GM23248 (cell line): ENCODE results near the gene PPFIBP1.

Source experiments
- EZH2 ChIP-seq: fragments of 200-600 bp; sonication (generic); IDR thresholded peaks from 2 replicates; pipeline ENCODE4 v1.6.1; 2018; ENCODE audit warnings: antibody characterized with exemption, mild to moderate bottlenecking; ENCODE audit not compliant: insufficient read depth, poor library complexity, severe bottlenecking
- EZH2phosphoT487 ChIP-seq: fragments of 200-600 bp; sonication (generic); IDR thresholded peaks from 2 replicates; pipeline ENCODE4 v1.6.1; 2018; ENCODE audit warnings: antibody characterized with exemption, moderate library complexity, mild to moderate bottlenecking, low read depth; ENCODE audit not compliant: insufficient read depth

DNA sequence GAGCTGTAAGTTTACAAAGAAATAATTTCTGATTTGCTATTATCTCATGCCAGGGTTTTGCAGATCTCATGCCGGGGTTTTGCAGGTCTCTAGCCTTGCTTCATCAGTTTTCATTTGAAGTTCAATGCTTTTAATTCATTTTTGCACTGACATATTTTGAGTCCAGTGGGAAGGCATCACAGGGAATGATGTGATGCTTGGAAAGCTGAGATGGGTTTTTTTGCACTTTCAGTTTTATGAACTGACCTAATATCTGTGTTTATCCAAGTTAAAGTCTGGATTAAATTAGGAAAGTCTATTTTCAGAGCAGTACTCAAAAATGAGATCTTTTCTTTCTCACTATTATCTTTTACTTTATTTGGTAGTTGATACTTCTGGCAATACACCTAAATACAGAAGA is 148.6 kb downstream of the PPFIBP1 start:
- no peak for TF ChIP-seq EZH2
- no peak for TF ChIP-seq EZH2phosphoT487
